HCT116 (cell line): Measurements from ENCODE around the gene ANKRD9. TPM values are rescaled to one million over a fixed set of nuclear protein-coding genes. Genes with fewer than 3 reads are reported as not detected.

Source experiments
- ATAC-seq: fragments of 200-7000 bp; cut with Tn5 transposase; 2 replicates; pipeline ENCODE4 v1.9.1; 2020; ENCODE audit warnings: mild to moderate bottlenecking, moderate library complexity
- BruUV-seq: library from RNA; stranded (reverse); fragments of 400-500 nt; replicated peaks from 2 replicates; lab custom pipeline; 2021; lab: Mats Ljungman, UMichigan
- CTCF ChIA-PET: fragments of 300-600 bp; sonication (Branson Sonifier 250); formaldehyde crosslinking; loops from one replicate; lab custom pipeline; 2021; ENCODE audit warnings: antibody characterized with exemption; lab: Charles Lee
- POLR2A ChIA-PET: fragments of 300-600, 350-600 bp; sonication (Branson Sonifier 250); formaldehyde crosslinking; loops from one replicate; lab custom pipeline; 2021; ENCODE audit warnings: antibody characterized with exemption; lab: Charles Lee
- RAD21 ChIA-PET, 2 experiments: fragments of 300-600 bp; sonication (Branson Sonifier 250); formaldehyde crosslinking; loops; one replicate each; lab custom pipeline; 2023; ENCODE audit warnings: low total read pairs in 2 of 2; ENCODE audit not compliant: uncharacterized antibody in 2 of 2, unreplicated experiment in 2 of 2, low non-redundant PET in 1 of 2; lab: Charles Lee
- DNase-seq: peaks from one replicate; pipeline ENCODE4 v3.0.0-alpha.2; 2010; ENCODE audit warnings: low read depth, low spot score
- H2AFZ ChIP-seq: fragments of 200-600 bp; shearing (Covaris generic), sonication (generic); 2 replicates; pipeline ENCODE4 v1.6.1; 2017; ENCODE audit warnings: low read depth, mixed run types, mixed read lengths, antibody characterized with exemption, low read length; ENCODE audit not compliant: poor library complexity, severe bottlenecking
- H3K27ac ChIP-seq: 2 replicates; pipeline ENCODE4 v1.5.1; 2012; ENCODE audit warnings: low read depth, low read length
- H3K27me3 ChIP-seq: fragments of 200-600 bp; sonication (generic); 2 replicates; pipeline ENCODE4 v1.6.1; 2016; ENCODE audit warnings: mixed run types, low read length, mixed read lengths; ENCODE audit not compliant: insufficient read depth
- H3K36me3 ChIP-seq, 2 experiments: fragments of 200-500 bp in 1 of 2; fragments of 200-600 bp in 1 of 2; sonication (Bioruptor generic) in 1 of 2; sonication (generic) in 1 of 2; 2 replicates each; pipeline versions ENCODE4 v1.5.1 to v1.6.1; 2014 to 2016; ENCODE audit warnings: low read length in 2 of 2, inconsistent platforms in 1 of 2, mixed read lengths in 1 of 2, mixed run types in 1 of 2; ENCODE audit not compliant: insufficient read depth in 2 of 2, control insufficient read depth in 1 of 2
- H3K4me1 ChIP-seq, 2 experiments: fragments of 200-600 bp in 1 of 2; sonication (generic) in 1 of 2; 2 replicates each; pipeline versions ENCODE4 v1.5.1 to v1.6.1; 2012 to 2017; ENCODE audit warnings: low read length in 2 of 2, inconsistent platforms in 1 of 2, mild to moderate bottlenecking in 1 of 2, mixed read lengths in 1 of 2, mixed run types in 1 of 2, moderate library complexity in 1 of 2; ENCODE audit not compliant: insufficient read depth in 2 of 2, control insufficient read depth in 1 of 2
- H3K4me2 ChIP-seq: fragments of 200-600 bp; sonication (generic); 2 replicates; pipeline ENCODE4 v1.6.1; 2017; ENCODE audit warnings: mixed run types, low read length, mixed read lengths
- H3K4me3 ChIP-seq, 2 experiments: fragments of 200-600 bp in 1 of 2; sonication (generic) in 1 of 2; replicated peaks in 1 of 2; 2 replicates each; pipeline ENCODE4 v1.5.1; 2011 to 2016; ENCODE audit warnings: low read length in 2 of 2, control low read depth in 1 of 2, low read depth in 1 of 2, mild to moderate bottlenecking in 1 of 2, mixed read lengths in 1 of 2, mixed run types in 1 of 2
- H3K79me2 ChIP-seq: fragments of 200-600 bp; sonication (generic); 2 replicates; pipeline ENCODE4 v1.6.1; 2017; ENCODE audit warnings: mild to moderate bottlenecking, mixed run types, low read length, moderate library complexity, mixed read lengths; ENCODE audit not compliant: insufficient read depth
- H3K9ac ChIP-seq: fragments of 200-600 bp; sonication (generic); 2 replicates; pipeline ENCODE4 v1.6.1; 2016; ENCODE audit warnings: low read length, mixed read lengths
- H3K9me2 ChIP-seq: fragments of 200-600 bp; sonication (generic), shearing (Covaris generic); 2 replicates; pipeline ENCODE4 v1.6.1; 2017; ENCODE audit warnings: mixed run types, mild to moderate bottlenecking, moderate library complexity; ENCODE audit not compliant: insufficient read depth
- H3K9me3 ChIP-seq, 2 experiments: fragments of 200-500 bp in 1 of 2; fragments of 200-600 bp in 1 of 2; sonication (Bioruptor generic) in 1 of 2; sonication (generic) in 1 of 2; 2 replicates each; pipeline ENCODE4 v1.6.1; 2014 to 2017; ENCODE audit warnings: low read length in 2 of 2, mixed read lengths in 2 of 2, inconsistent platforms in 1 of 2, low read depth in 1 of 2, mild to moderate bottlenecking in 1 of 2, mixed run types in 1 of 2, moderate library complexity in 1 of 2; ENCODE audit not compliant: control insufficient read depth in 1 of 2, insufficient read depth in 1 of 2
- H4K20me1 ChIP-seq: fragments of 200-600 bp; sonication (generic), shearing (Covaris generic); 2 replicates; pipeline ENCODE4 v1.6.1; 2017; ENCODE audit warnings: mixed run types, mild to moderate bottlenecking, moderate library complexity; ENCODE audit not compliant: insufficient read depth
- CBX3 ChIP-seq: IDR thresholded peaks from 2 replicates; pipeline ENCODE4 v1.6.1; 2012; ENCODE audit warnings: low read depth
- CEBPB ChIP-seq: IDR thresholded peaks from 2 replicates; pipeline ENCODE4 v1.6.1; 2012; ENCODE audit warnings: low read depth
- EGR1 ChIP-seq: IDR thresholded peaks from 2 replicates; pipeline ENCODE4 v1.6.1; 2012; ENCODE audit warnings: low read depth
- ELF1 ChIP-seq: IDR thresholded peaks from 2 replicates; pipeline ENCODE4 v1.6.1; 2012; ENCODE audit warnings: low read depth, borderline replicate concordance
- EZH2 ChIP-seq: fragments of 200-600 bp; sonication (generic); IDR thresholded peaks from 2 replicates; pipeline ENCODE4 v1.6.1; 2017; ENCODE audit warnings: antibody characterized with exemption, mixed run types
- EZH2phosphoT487 ChIP-seq: fragments of 200-600 bp; IDR thresholded peaks from 2 replicates; pipeline ENCODE4 v1.6.1; 2018; ENCODE audit warnings: antibody characterized with exemption, borderline replicate concordance
- JUND ChIP-seq: IDR thresholded peaks from 2 replicates; pipeline ENCODE4 v1.6.1; 2012
- POLR2AphosphoS5 ChIP-seq: IDR thresholded peaks from 2 replicates; pipeline ENCODE4 v1.6.1; 2011; ENCODE audit warnings: mild to moderate bottlenecking, low read depth, low read length, moderate library complexity
- RAD21 ChIP-seq: IDR thresholded peaks from 2 replicates; pipeline ENCODE4 v1.6.1; 2012; ENCODE audit warnings: low read depth, mild to moderate bottlenecking
- SIN3A ChIP-seq: IDR thresholded peaks from 2 replicates; pipeline ENCODE4 v1.6.1; 2012; ENCODE audit warnings: low read depth
- SP1 ChIP-seq: IDR thresholded peaks from 2 replicates; pipeline ENCODE4 v1.6.1; 2012; ENCODE audit warnings: low read depth
- SRF ChIP-seq: IDR thresholded peaks from 2 replicates; pipeline ENCODE4 v1.6.1; 2012; ENCODE audit warnings: low read depth
- TCF7L2 ChIP-seq: IDR thresholded peaks from 2 replicates; pipeline ENCODE4 v1.7.0; 2011; ENCODE audit warnings: borderline replicate concordance, inconsistent platforms; ENCODE audit not compliant: insufficient read depth, insufficient read length; ENCODE audit errors: extremely low read depth
- YY1 ChIP-seq: IDR thresholded peaks from 2 replicates; pipeline ENCODE4 v1.6.1; 2011; ENCODE audit warnings: low read length, low read depth, moderate library complexity, mild to moderate bottlenecking; ENCODE audit not compliant: insufficient replicate concordance; ENCODE audit errors: extremely low read depth
- ZNF274 ChIP-seq: fragments of 200-500 bp; sonication (Bioruptor generic); IDR thresholded peaks from 2 replicates; pipeline ENCODE4 v1.6.1; 2014; ENCODE audit warnings: mild to moderate bottlenecking, low read depth, low read length, inconsistent platforms
- intact Hi-C: fragments of 100-400 bp; cut with micrococcal nuclease; formaldehyde crosslinking; loops from 2 replicates; pipeline ENCODE4 v1.10.0; 2022
- total RNA-seq: library from RNA; stranded (reverse); gene quantifications from one replicate; pipeline ENCODE4 v1.2.1, GENCODE V29; 2021; ENCODE audit not compliant: unreplicated experiment
- TF ChIP-seq, protein P1 (sequence below): IDR thresholded peaks from 2 replicates; pipeline ENCODE4 v1.6.1; 2012
- TF ChIP-seq, protein P2 (sequence below): IDR thresholded peaks from 2 replicates; pipeline ENCODE4 v1.6.1; 2012
- TF ChIP-seq, protein P3 (sequence below): IDR thresholded peaks from 2 replicates; pipeline ENCODE4 v1.6.1; 2012; ENCODE audit warnings: low read depth
- TF ChIP-seq, protein P4 (sequence below): IDR thresholded peaks from 2 replicates; pipeline ENCODE4 v1.6.1; 2011; ENCODE audit warnings: mild to moderate bottlenecking, low read length, moderate library complexity; ENCODE audit not compliant: insufficient replicate concordance; ENCODE audit errors: extremely low read depth
- TF ChIP-seq, protein P5 (sequence below), 3 experiments: fragments of 200-600 bp in 1 of 3; sonication (generic) in 1 of 3; IDR thresholded peaks in 2 of 3; conservative IDR thresholded peaks in 1 of 3; 2 replicates each; pipeline ENCODE4 v1.5.1; 2012 to 2017; ENCODE audit warnings: low read depth in 2 of 3, low read length in 2 of 3, antibody characterized with exemption in 1 of 3, borderline replicate concordance in 1 of 3, control low read depth in 1 of 3, mild to moderate bottlenecking in 1 of 3, mixed read lengths in 1 of 3, mixed run types in 1 of 3, moderate library complexity in 1 of 3; ENCODE audit not compliant: insufficient read depth in 1 of 3

Gene ANKRD9
- total RNA-seq, 1 experiment from 2014 or later = 29.0 TPM

DNA sequence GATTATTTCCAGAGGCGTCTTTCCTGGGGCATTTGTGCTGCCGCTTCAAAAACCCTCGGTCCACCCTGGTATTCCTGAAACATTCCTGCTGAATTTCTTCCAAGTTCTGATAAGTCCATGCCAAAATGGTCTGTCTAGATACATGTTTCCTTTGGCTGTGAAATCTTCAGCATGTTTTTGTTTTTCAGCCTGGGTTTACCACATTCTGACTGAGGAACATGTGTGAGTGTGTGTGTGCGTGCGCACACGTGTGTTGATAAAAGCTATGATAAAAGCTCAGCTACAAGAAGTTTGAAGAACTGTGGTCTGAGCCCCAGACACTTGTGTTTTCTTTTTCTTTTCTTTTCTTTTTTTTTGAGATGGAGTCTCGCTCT is 22.4 kb downstream of the ANKRD9 start:
- Histone ChIP-seq H3K27me3 (no peaks in the 10 kb centered on the region), H4K20me1 (no peaks in the 10 kb centered on the region), H3K4me1 (peaks cover 2 to 15% of the 10 kb centered on the region in 2 experiments; a peak in 3 of 4 replicates), H3K4me3 (no peak overlapping the region)
- POLR2A ChIA-PET = no interaction called here
- intact Hi-C loops = no loop called here
- TF ChIP-seq, protein P1, sequence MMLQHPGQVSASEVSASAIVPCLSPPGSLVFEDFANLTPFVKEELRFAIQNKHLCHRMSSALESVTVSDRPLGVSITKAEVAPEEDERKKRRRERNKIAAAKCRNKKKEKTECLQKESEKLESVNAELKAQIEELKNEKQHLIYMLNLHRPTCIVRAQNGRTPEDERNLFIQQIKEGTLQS = no peak
- TF ChIP-seq ZNF274 (no peak), YY1 (no peak), SRF (no peak), EZH2phosphoT487 (no peak), EGR1 (no peak), SIN3A (no peak), RAD21 (no peak), TCF7L2 (no peak), JUND (no peak), CEBPB (no peak), EZH2 (no peak), POLR2AphosphoS5 (no peak), CBX3 (no peak), SP1 (no peak), ELF1 (no peak)
- TF ChIP-seq, protein P2, sequence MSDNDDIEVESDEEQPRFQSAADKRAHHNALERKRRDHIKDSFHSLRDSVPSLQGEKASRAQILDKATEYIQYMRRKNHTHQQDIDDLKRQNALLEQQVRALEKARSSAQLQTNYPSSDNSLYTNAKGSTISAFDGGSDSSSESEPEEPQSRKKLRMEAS = no peak
- TF ChIP-seq, protein P3, sequence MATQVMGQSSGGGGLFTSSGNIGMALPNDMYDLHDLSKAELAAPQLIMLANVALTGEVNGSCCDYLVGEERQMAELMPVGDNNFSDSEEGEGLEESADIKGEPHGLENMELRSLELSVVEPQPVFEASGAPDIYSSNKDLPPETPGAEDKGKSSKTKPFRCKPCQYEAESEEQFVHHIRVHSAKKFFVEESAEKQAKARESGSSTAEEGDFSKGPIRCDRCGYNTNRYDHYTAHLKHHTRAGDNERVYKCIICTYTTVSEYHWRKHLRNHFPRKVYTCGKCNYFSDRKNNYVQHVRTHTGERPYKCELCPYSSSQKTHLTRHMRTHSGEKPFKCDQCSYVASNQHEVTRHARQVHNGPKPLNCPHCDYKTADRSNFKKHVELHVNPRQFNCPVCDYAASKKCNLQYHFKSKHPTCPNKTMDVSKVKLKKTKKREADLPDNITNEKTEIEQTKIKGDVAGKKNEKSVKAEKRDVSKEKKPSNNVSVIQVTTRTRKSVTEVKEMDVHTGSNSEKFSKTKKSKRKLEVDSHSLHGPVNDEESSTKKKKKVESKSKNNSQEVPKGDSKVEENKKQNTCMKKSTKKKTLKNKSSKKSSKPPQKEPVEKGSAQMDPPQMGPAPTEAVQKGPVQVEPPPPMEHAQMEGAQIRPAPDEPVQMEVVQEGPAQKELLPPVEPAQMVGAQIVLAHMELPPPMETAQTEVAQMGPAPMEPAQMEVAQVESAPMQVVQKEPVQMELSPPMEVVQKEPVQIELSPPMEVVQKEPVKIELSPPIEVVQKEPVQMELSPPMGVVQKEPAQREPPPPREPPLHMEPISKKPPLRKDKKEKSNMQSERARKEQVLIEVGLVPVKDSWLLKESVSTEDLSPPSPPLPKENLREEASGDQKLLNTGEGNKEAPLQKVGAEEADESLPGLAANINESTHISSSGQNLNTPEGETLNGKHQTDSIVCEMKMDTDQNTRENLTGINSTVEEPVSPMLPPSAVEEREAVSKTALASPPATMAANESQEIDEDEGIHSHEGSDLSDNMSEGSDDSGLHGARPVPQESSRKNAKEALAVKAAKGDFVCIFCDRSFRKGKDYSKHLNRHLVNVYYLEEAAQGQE = no peak
- TF ChIP-seq, protein P4, sequence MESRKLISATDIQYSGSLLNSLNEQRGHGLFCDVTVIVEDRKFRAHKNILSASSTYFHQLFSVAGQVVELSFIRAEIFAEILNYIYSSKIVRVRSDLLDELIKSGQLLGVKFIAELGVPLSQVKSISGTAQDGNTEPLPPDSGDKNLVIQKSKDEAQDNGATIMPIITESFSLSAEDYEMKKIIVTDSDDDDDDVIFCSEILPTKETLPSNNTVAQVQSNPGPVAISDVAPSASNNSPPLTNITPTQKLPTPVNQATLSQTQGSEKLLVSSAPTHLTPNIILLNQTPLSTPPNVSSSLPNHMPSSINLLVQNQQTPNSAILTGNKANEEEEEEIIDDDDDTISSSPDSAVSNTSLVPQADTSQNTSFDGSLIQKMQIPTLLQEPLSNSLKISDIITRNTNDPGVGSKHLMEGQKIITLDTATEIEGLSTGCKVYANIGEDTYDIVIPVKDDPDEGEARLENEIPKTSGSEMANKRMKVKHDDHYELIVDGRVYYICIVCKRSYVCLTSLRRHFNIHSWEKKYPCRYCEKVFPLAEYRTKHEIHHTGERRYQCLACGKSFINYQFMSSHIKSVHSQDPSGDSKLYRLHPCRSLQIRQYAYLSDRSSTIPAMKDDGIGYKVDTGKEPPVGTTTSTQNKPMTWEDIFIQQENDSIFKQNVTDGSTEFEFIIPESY = no peak
- TF ChIP-seq, protein P5, sequence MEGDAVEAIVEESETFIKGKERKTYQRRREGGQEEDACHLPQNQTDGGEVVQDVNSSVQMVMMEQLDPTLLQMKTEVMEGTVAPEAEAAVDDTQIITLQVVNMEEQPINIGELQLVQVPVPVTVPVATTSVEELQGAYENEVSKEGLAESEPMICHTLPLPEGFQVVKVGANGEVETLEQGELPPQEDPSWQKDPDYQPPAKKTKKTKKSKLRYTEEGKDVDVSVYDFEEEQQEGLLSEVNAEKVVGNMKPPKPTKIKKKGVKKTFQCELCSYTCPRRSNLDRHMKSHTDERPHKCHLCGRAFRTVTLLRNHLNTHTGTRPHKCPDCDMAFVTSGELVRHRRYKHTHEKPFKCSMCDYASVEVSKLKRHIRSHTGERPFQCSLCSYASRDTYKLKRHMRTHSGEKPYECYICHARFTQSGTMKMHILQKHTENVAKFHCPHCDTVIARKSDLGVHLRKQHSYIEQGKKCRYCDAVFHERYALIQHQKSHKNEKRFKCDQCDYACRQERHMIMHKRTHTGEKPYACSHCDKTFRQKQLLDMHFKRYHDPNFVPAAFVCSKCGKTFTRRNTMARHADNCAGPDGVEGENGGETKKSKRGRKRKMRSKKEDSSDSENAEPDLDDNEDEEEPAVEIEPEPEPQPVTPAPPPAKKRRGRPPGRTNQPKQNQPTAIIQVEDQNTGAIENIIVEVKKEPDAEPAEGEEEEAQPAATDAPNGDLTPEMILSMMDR (IDR thresholded peaks at IDR 0.05 in 2 of 3, conservative IDR thresholded peaks at IDR 0.05 in 1 of 3; ENCODE audit: borderline replicate concordance in 1 of 3, insufficient read depth in 1 of 3, low read depth in 2 of 3, low read length in 2 of 3) = no peak
- TF ChIP-seq, all 23 proteins: peak for 0
- DNase-seq (no peak), ATAC-seq (no peak)
- Histone ChIP-seq H3K9me2 (no peaks in the 10 kb centered on the region), H3K27ac (no peak overlapping the region), H3K36me3 (no peaks in the 10 kb centered on the region), H3K9me3 (no peaks in the 10 kb centered on the region), H3K9ac (no peak overlapping the region), H3K4me2 (no peak overlapping the region), H3K79me2 (no peaks in the 10 kb centered on the region), H2AFZ (no peak overlapping the region)
- RAD21 ChIA-PET = no interaction called here
- no TSS peak for BruUV-seq
- CTCF ChIA-PET = no interaction called here
